ENCODE measurements around the gene TCERG1L. TPM values are rescaled to one million over a fixed set of nuclear protein-coding genes. Genes with fewer than 3 reads are reported as not detected.
A peak's percentile ranks its signal among the peaks of the same experiment; 100 is the strongest.
"Not testable (repeated sequence)": the region's sequence is repeated elsewhere in the genome, so short reads cannot be mapped to it uniquely, and the experiment has no call there.

Gene TCERG1L
- total RNA-seq, 1 donor from 2014 or later = not detected

DNA sequence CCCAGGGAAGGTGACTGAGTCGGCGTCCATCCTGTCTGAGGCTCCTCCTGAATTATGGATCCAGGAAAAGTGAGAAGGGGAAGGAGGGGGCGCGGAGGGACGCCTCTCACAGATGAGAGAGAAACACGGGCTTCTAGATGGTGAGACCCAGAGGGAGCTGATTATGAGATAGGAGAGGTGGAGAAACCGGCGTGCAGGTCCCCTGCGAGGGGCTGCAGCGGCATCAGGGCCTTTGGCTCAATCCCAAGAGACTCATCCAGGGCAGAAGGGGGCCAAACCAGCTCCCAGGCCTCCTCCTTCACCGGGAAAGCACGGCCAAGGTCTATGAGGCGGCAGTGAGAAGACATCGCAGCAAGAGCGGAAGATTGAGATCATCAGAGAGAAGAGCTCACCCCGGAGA, 70.8 kb downstream of the TCERG1L start:
- peak; percentile 43 for DNase-seq
- Histone ChIP-seq H3K27me3 (no peaks in the 10 kb centered on the region), H3K9me3 (no peaks in the 10 kb centered on the region), H3K36me3 (no peaks in the 10 kb centered on the region), H3K4me1 (no peaks in the 10 kb centered on the region), H3K27ac (no peak overlapping the region), H3K4me3 (no peak overlapping the region)
- no peak for ATAC-seq
- TF ChIP-seq, protein P1, sequence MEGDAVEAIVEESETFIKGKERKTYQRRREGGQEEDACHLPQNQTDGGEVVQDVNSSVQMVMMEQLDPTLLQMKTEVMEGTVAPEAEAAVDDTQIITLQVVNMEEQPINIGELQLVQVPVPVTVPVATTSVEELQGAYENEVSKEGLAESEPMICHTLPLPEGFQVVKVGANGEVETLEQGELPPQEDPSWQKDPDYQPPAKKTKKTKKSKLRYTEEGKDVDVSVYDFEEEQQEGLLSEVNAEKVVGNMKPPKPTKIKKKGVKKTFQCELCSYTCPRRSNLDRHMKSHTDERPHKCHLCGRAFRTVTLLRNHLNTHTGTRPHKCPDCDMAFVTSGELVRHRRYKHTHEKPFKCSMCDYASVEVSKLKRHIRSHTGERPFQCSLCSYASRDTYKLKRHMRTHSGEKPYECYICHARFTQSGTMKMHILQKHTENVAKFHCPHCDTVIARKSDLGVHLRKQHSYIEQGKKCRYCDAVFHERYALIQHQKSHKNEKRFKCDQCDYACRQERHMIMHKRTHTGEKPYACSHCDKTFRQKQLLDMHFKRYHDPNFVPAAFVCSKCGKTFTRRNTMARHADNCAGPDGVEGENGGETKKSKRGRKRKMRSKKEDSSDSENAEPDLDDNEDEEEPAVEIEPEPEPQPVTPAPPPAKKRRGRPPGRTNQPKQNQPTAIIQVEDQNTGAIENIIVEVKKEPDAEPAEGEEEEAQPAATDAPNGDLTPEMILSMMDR (IDR thresholded peaks at IDR 0.05) = no peak
- intact Hi-C loops (cut with DNase I) = no loop called here

DNA sequence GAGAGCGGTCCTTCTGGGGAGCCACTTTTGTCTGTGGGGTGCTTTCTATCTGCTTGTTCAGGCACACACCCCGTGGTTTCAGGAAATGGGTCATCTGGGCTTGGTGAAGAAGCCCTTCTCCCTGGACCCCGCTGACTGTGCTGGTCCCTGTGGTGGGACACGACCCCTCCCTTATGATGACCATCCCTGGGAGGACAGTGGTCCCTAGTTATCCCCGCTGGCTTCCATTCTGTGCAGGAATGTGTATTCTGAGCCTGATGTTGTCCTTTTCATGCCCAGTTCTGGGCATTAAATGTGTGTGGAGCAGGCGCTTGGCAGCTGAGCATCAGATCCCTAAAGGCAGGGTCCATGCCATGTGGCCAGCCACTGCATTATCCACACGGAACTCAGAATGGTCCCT, 71.6 kb downstream of the TCERG1L start:
- Histone ChIP-seq H3K9me3 (no peaks in the 10 kb centered on the region), H3K27me3 (no peaks in the 10 kb centered on the region), H3K4me1 (no peaks in the 10 kb centered on the region), H3K27ac (no peak overlapping the region), H3K4me3 (no peak overlapping the region), H3K36me3 (no peaks in the 10 kb centered on the region)
- ATAC-seq (no peak), DNase-seq (no peak)
- TF ChIP-seq, protein P1 (IDR thresholded peaks at IDR 0.05) = no peak
- intact Hi-C loops (cut with DNase I) = no loop called here

DNA sequence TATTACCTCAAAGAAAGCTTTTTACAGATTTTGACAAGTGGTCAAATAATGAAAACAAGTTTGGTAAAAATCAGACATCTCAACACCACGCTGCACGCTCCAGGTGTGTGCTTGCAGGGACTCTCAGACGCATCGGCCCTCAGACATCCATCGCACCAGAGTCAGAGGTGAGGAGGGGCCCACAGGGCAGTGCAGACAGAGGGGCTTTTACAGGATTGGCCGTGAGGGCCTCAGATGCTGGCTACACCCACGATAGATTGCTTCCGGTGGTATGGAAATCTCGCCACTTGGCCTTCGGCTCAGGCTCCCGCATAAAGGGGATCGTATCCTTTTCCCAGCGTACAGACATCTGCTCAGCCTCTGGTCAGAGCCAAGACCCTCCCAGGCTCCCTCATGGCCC, 72.1 kb downstream of the TCERG1L start:
- TF ChIP-seq, protein P1 (IDR thresholded peaks at IDR 0.05) = no peak
- Histone ChIP-seq H3K9me3 (no peaks in the 10 kb centered on the region), H3K4me3 (no peak overlapping the region), H3K27me3 (no peaks in the 10 kb centered on the region), H3K4me1 (no peaks in the 10 kb centered on the region), H3K27ac (no peak overlapping the region), H3K36me3 (no peaks in the 10 kb centered on the region)
- intact Hi-C loops (cut with DNase I) = no loop called here
- DNase-seq (no peak), ATAC-seq (no peak)

DNA sequence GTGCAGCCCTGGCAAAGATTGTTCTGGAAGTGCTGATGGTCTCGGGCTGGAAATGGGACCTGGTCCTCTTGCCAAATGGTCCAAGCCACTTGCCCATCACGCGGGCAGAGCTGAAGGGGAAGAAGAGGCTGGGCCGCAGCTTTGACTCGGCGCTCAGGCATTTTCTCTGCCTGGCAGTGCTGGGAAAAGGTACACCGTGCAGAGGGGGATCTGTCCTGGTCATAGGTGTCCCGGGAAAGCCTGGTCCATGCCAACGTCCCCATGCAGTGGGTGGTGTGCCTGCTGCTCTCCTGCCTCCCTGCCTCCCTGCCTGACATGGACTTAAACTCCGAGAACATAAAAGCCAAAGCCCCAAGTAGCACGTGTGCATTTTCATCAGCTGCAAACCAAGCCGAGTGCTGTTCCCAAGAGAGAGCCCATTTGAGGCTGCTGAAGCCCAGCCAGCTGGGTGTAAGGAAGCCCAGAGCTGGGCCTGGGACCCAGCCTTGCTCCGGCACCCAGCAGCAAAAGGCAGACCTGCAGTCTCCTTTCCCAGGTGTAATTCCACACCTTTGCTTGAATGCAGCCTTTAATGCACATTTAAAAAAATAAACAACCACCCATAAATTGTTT, 72.7 kb downstream of the TCERG1L start:
- ATAC-seq = no peak
- Histone ChIP-seq H3K4me3 (no peak overlapping the region), H3K4me1 (no peaks in the 10 kb centered on the region), H3K9me3 (no peaks in the 10 kb centered on the region), H3K27me3 (no peaks in the 10 kb centered on the region), H3K36me3 (no peaks in the 10 kb centered on the region), H3K27ac (no peak overlapping the region)
- no peak for DNase-seq
- intact Hi-C loops (cut with DNase I) = no loop called here
- TF ChIP-seq, protein P1 (IDR thresholded peaks at IDR 0.05) = no peak

DNA sequence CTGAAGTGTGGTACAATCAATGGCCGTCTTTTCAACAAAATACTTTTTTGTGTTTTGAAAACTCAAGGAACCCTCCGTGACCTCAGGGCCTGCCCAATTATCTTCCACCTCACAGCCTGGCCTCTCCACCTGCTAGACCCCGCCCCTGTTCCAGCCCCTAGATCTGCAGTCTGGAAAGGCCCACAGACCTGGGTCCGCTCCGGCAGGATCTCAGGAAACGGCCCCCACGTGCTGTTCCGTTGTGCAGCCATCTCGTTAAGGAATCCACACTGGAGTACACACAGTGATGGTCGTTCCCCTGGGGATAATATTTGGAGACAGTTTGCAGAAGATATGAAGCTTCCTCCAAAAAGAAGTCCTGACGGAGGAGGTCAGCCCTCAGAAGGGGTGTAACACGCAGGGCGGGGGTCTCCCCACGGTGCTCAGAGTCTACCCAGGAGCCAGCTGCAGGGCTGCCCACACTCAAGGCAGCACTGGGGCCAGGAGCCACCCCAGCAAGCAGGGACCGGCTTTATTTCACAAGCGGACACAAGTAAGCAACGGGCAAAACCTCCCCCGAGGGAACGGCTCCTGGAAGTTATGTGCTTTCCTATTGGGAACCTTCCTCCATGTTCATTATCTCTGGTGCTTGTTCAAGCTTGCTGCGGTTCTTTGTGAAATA, 73.4 kb downstream of the TCERG1L start:
- Histone ChIP-seq H3K27ac (no peak overlapping the region), H3K27me3 (no peaks in the 10 kb centered on the region), H3K4me1 (no peaks in the 10 kb centered on the region), H3K9me3 (no peaks in the 10 kb centered on the region), H3K36me3 (no peaks in the 10 kb centered on the region), H3K4me3 (no peak overlapping the region)
- DNase-seq = no peak
- no peak for ATAC-seq
- intact Hi-C loops (cut with DNase I) = no loop called here
- TF ChIP-seq, protein P1 (IDR thresholded peaks at IDR 0.05) = no peak

DNA sequence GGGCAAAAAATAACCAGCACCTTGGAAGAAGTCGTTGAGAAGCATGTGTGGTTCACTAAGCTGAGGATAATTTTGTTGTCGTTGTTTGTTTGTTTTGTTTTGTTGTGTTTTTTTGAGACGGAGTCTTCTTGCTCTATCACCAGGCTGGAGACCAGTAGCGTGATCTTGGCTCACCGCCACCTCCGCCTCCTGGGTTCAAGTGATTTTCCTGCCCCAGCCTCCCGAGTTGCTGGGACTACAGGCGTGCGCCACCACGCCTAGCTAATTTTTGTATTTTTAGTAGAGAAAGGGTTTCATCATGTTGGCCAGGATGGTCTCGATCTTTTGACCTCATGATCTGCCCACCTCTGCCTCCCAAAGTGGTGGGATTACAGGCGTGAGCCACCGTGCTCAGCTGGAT, 76.9 kb downstream of the TCERG1L start:
- ATAC-seq; H3K4me3 ChIP-seq; intact Hi-C loops (cut with DNase I); H3K4me1 ChIP-seq; H3K36me3 ChIP-seq; DNase-seq; H3K9me3 ChIP-seq; H3K27me3 ChIP-seq; H3K27ac ChIP-seq: not testable (repeated sequence)

Data from upper lobe of right lung (tissue), 1 donor.